KG1 (cell line): ENCODE results near the gene RFX2.
A peak's percentile ranks its signal among the peaks of the same experiment; 100 is the strongest.
"Not testable (repeated sequence)": the region's sequence is repeated elsewhere in the genome, so short reads cannot be mapped to it uniquely, and the experiment has no call there.

Source experiments
- DNase-seq: peaks from one replicate; lab custom pipeline; 2025; lab: John Stamatoyannopoulos, UW

RFX2 gene

GRCh38 chr19:5990289-5990797 is 120.0 kb downstream of the RFX2 start:
- DNase-seq, result no peak

GRCh38 chr19:5989388-5990074 is 120.8 kb downstream of the RFX2 start:
- DNase-seq, result no peak

- no peak for DNase-seq
These were observed 121.5 kb downstream of the RFX2 start for GRCh38 chr19:5988517-5989387.

- DNase-seq, result peak; percentile 41
These were observed 123.1 kb downstream of the RFX2 start for GRCh38 chr19:5987077-5987818.

- DNase-seq, result not testable (repeated sequence)
These were observed 124.5 kb downstream of the RFX2 start for GRCh38 chr19:5985837-5986236.

GRCh38 chr19:5985098-5985783 is 125.1 kb downstream of the RFX2 start:
- DNase-seq, result no peak

GRCh38 chr19:5984600-5984999 is 125.7 kb downstream of the RFX2 start:
- DNase-seq, result no peak

GRCh38 chr19:5983367-5983955 is 126.8 kb downstream of the RFX2 start:
- DNase-seq, result no peak

- DNase-seq, result no peak
These were observed 131.4 kb downstream of the RFX2 start for GRCh38 chr19:5978606-5979552.

GRCh38 chr19:5977785-5978605 is 132.3 kb downstream of the RFX2 start, which contains the start of gene RANBP3:
RANBP3 (minus strand) TSS chr19:5978140; CDS start chr19:5978082, 58 bp downstream.
- DNase-seq, result peak; percentile 99

- DNase-seq, result no peak
These were observed 133.0 kb downstream of the RFX2 start for GRCh38 chr19:5977222-5977784.

- no peak for DNase-seq
These were observed 133.5 kb downstream of the RFX2 start for GRCh38 chr19:5976768-5977167.

GRCh38 chr19:5975388-5975728 is 134.9 kb downstream of the RFX2 start:
- no peak for DNase-seq

- no peak for DNase-seq
These were observed 135.4 kb downstream of the RFX2 start for GRCh38 chr19:5974721-5975387.

GRCh38 chr19:5973867-5974635 is 136.2 kb downstream of the RFX2 start:
- DNase-seq, result no peak

GRCh38 chr19:5973376-5973775 is 136.9 kb downstream of the RFX2 start:
- no peak for DNase-seq

GRCh38 chr19:5972355-5972731 is 138.0 kb downstream of the RFX2 start:
- DNase-seq, result no peak
